IMR-90 (cell line): ENCODE measurements around the gene AGO1. TPM values are rescaled to one million over a fixed set of nuclear protein-coding genes. Genes with fewer than 3 reads are reported as not detected.

Experiments
- ATAC-seq: fragments of 200-7000 bp; cut with Tn5 transposase; 2 replicates; pipeline ENCODE4 v1.9.1; 2020; ENCODE audit warnings: low read depth, mild to moderate bottlenecking, moderate library complexity
- BruUV-seq: library from RNA; stranded (reverse); fragments of 400-500 nt; replicated peaks from 2 replicates; lab custom pipeline; 2021; lab: Mats Ljungman, UMichigan
- CTCF ChIA-PET: fragments of 300-600 bp; formaldehyde crosslinking; extraction: SDS; loops from one replicate; lab custom pipeline; 2021; ENCODE audit warnings: antibody characterized with exemption; lab: Yijun Ruan, JAX
- POLR2A ChIA-PET: fragments of 300-600 bp; sonication (Branson Sonifier 250); formaldehyde crosslinking; loops from one replicate; lab custom pipeline; 2022; ENCODE audit warnings: antibody characterized with exemption; ENCODE audit not compliant: unreplicated experiment; lab: Charles Lee
- DNase-seq: peaks from one replicate; pipeline ENCODE4 v3.0.0; 2013
- H2AFZ ChIP-seq: replicated peaks from 2 replicates; pipeline ENCODE3; 2013; ENCODE audit warnings: low read length, mild to moderate bottlenecking; ENCODE audit not compliant: poor library complexity
- H2AK5ac ChIP-seq: 2 replicates; pipeline ENCODE4 v1.6.1; 2013; ENCODE audit warnings: low read depth, low read length, inconsistent platforms
- H2AK9ac ChIP-seq: replicated peaks from 2 replicates; pipeline ENCODE3; 2013; ENCODE audit warnings: mild to moderate bottlenecking, low read depth, low read length, moderate library complexity; ENCODE audit not compliant: poor library complexity
- H2BK120ac ChIP-seq: 2 replicates; pipeline ENCODE4 v1.6.1; 2013; ENCODE audit warnings: low read depth, low read length, inconsistent platforms
- H2BK15ac ChIP-seq: 3 replicates; pipeline ENCODE4 v1.6.1; 2013; ENCODE audit warnings: low read depth, low read length, inconsistent platforms
- H2BK20ac ChIP-seq: 2 replicates; pipeline ENCODE4 v1.6.1; 2013; ENCODE audit warnings: low read depth, mild to moderate bottlenecking, inconsistent platforms, low read length, moderate library complexity
- H2BK5ac ChIP-seq: 2 replicates; pipeline ENCODE4 v1.6.1; 2013; ENCODE audit warnings: mild to moderate bottlenecking, low read depth, low read length, inconsistent platforms; ENCODE audit not compliant: poor library complexity, severe bottlenecking
- H3K14ac ChIP-seq: replicated peaks from 2 replicates; pipeline ENCODE4 v1.6.1; 2013; ENCODE audit warnings: low read depth, low read length, inconsistent platforms
- H3K18ac ChIP-seq: 2 replicates; pipeline ENCODE4 v1.6.1; 2013; ENCODE audit warnings: low read depth, low read length, control low read depth
- H3K23ac ChIP-seq: 2 replicates; pipeline ENCODE4 v1.6.1; 2013; ENCODE audit warnings: low read depth, low read length, inconsistent platforms
- H3K27ac ChIP-seq: 2 replicates; pipeline ENCODE4 v1.5.1; 2013; ENCODE audit warnings: mild to moderate bottlenecking, control low read depth, low read length; ENCODE audit not compliant: insufficient read depth
- H3K27me3 ChIP-seq: 2 replicates; pipeline ENCODE4 v1.6.1; 2013; ENCODE audit warnings: low read length; ENCODE audit not compliant: control insufficient read depth, insufficient read depth
- H3K36me3 ChIP-seq: 2 replicates; pipeline ENCODE4 v1.6.1; 2013; ENCODE audit warnings: low read length, mixed read lengths; ENCODE audit not compliant: control insufficient read depth, insufficient read depth
- H3K4ac ChIP-seq: 2 replicates; pipeline ENCODE4 v1.6.1; 2013; ENCODE audit warnings: low read depth, low read length, inconsistent platforms
- H3K4me1 ChIP-seq: 2 replicates; pipeline ENCODE4 v1.6.1; 2013; ENCODE audit warnings: low read length, mixed read lengths; ENCODE audit not compliant: control insufficient read depth, insufficient read depth
- H3K4me2 ChIP-seq: 2 replicates; pipeline ENCODE4 v1.6.1; 2013; ENCODE audit warnings: low read depth, mild to moderate bottlenecking, control low read depth, low read length, moderate library complexity
- H3K4me3 ChIP-seq: 2 replicates; pipeline ENCODE4 v1.5.1; 2013; ENCODE audit warnings: low read depth, mild to moderate bottlenecking, control low read depth, low read length, moderate library complexity; ENCODE audit not compliant: insufficient read depth
- H3K56ac ChIP-seq: 2 replicates; pipeline ENCODE4 v1.6.1; 2013; ENCODE audit warnings: low read length, inconsistent platforms; ENCODE audit not compliant: insufficient read depth; ENCODE audit errors: extremely low read depth
- H3K79me1 ChIP-seq, 2 experiments: 2 replicates each; pipeline ENCODE4 v1.6.1; 2013; ENCODE audit warnings: low read length in 2 of 2, inconsistent platforms in 1 of 2, low read depth in 1 of 2
- H3K9ac ChIP-seq: 2 replicates; pipeline ENCODE4 v1.6.1; 2013; ENCODE audit warnings: low read depth, low read length, control low read depth
- H3K9me1 ChIP-seq: 2 replicates; pipeline ENCODE4 v1.6.1; 2013; ENCODE audit warnings: low read length, inconsistent platforms; ENCODE audit not compliant: insufficient read depth
- H3K9me3 ChIP-seq: 2 replicates; pipeline ENCODE4 v1.6.1; 2013; ENCODE audit warnings: low read length; ENCODE audit not compliant: control insufficient read depth, insufficient read depth
- H4K20me1 ChIP-seq: 2 replicates; pipeline ENCODE4 v1.6.1; 2013; ENCODE audit warnings: low read length, inconsistent platforms; ENCODE audit not compliant: insufficient read depth
- H4K5ac ChIP-seq: 2 replicates; pipeline ENCODE4 v1.6.1; 2013; ENCODE audit warnings: mild to moderate bottlenecking, low read depth, low read length, control low read depth
- H4K8ac ChIP-seq, 2 experiments: 2 replicates each; pipeline ENCODE4 v1.6.1; 2013; ENCODE audit warnings: low read depth in 2 of 2, low read length in 2 of 2, control low read depth in 1 of 2, inconsistent platforms in 1 of 2
- H4K91ac ChIP-seq: 2 replicates; pipeline ENCODE4 v1.6.1; 2013; ENCODE audit warnings: low read depth, low read length, inconsistent platforms; ENCODE audit not compliant: insufficient read depth
- BHLHE40 ChIP-seq: fragments of 150-350 bp; IDR thresholded peaks from 2 replicates; pipeline ENCODE4 v1.6.1; 2016; ENCODE audit warnings: mild to moderate bottlenecking, low read depth, low read length
- CEBPB ChIP-seq: IDR thresholded peaks from 2 replicates; pipeline ENCODE4 v1.6.1; 2012; ENCODE audit warnings: low read depth, low read length, improper control_type of control experiment
- CHD1 ChIP-seq: IDR thresholded peaks from 2 replicates; pipeline ENCODE4 v1.6.1; 2012; ENCODE audit warnings: low read depth, low read length, improper control_type of control experiment
- FOS ChIP-seq: fragments of 150-350 bp; IDR thresholded peaks from 2 replicates; pipeline ENCODE4 v1.6.1; 2016; ENCODE audit warnings: low read depth, low read length
- MAFK ChIP-seq: IDR thresholded peaks from 2 replicates; pipeline ENCODE4 v1.6.1; 2012; ENCODE audit warnings: low read depth, low read length, improper control_type of control experiment
- MAZ ChIP-seq: IDR thresholded peaks from 2 replicates; pipeline ENCODE4 v1.6.1; 2012; ENCODE audit warnings: low read depth, mild to moderate bottlenecking, low read length, improper control_type of control experiment, moderate library complexity, borderline replicate concordance
- MXI1 ChIP-seq: IDR thresholded peaks from 2 replicates; pipeline ENCODE4 v1.6.1; 2012; ENCODE audit warnings: low read depth, mild to moderate bottlenecking, low read length, moderate library complexity, borderline replicate concordance
- NFE2L2 ChIP-seq: fragments of 150-350 bp; IDR thresholded peaks from 2 replicates; pipeline ENCODE4 v1.6.1; 2016; ENCODE audit warnings: low read depth, mild to moderate bottlenecking, low read length
- POLR2A ChIP-seq: IDR thresholded peaks from 2 replicates; pipeline ENCODE4 v1.6.1; 2012; ENCODE audit warnings: mild to moderate bottlenecking, low read depth, low read length
- RAD21 ChIP-seq: IDR thresholded peaks from 2 replicates; pipeline ENCODE4 v1.6.1; 2012; ENCODE audit warnings: low read length, improper control_type of control experiment
- RCOR1 ChIP-seq: IDR thresholded peaks from 2 replicates; pipeline ENCODE4 v1.6.1; 2012; ENCODE audit warnings: mild to moderate bottlenecking, low read length, improper control_type of control experiment; ENCODE audit not compliant: insufficient replicate concordance
- RFX5 ChIP-seq: IDR thresholded peaks from 2 replicates; pipeline ENCODE4 v1.8.0; 2012; ENCODE audit warnings: low read depth, mild to moderate bottlenecking, low read length, moderate library complexity
- SMC3 ChIP-seq: fragments of 150-350 bp; IDR thresholded peaks from 2 replicates; pipeline ENCODE4 v1.6.1; 2016; ENCODE audit warnings: low read depth, mild to moderate bottlenecking, antibody characterized with exemption, low read length, moderate library complexity
- WGBS, 2 experiments: methylation state at CpG; one replicate each; pipeline versions ENCODE4 v1.1.5 to v1.1.7; 2013; ENCODE audit warnings: missing lambda C conversion rate in 2 of 2; ENCODE audit not compliant: insufficient read length in 1 of 2; ENCODE audit errors: extremely low coverage in 2 of 2; 5-methylcytosine and 5-hydroxymethylcytosine counted together
- dilution Hi-C: fragments of 300-500 bp; cut with HindIII; formaldehyde crosslinking; loops from one replicate; pipeline ENCODE4 v1.14.3; 2018; ENCODE audit warnings: low sequenced_read_pairs; ENCODE audit not compliant: unreplicated experiment
- in situ Hi-C: fragments of 300-500 bp; cut with MboI; formaldehyde crosslinking; loops from 3 replicates; pipeline ENCODE4 v1.14.3; 2019; ENCODE audit warnings: low sequenced_read_pairs, inconsistent platforms, mixed read lengths
- intact Hi-C: fragments of 100-400 bp; cut with micrococcal nuclease; formaldehyde crosslinking; loops from 2 replicates; pipeline ENCODE4 v1.10.0; 2022
- polyA plus RNA-seq, 3 experiments: library from polyadenylated mRNA; depleted of rRNA; stranded (reverse); fragments of >200 nt; gene quantifications; 2 replicates each; pipeline ENCODE4 v1.2.3, GENCODE V29; 2012; ENCODE audit warnings: low replicate concordance in 1 of 3
- total RNA-seq: library from RNA; depleted of rRNA; stranded (reverse); fragments of >200 nt; gene quantifications from 2 replicates; pipeline ENCODE4 v1.2.3, GENCODE V29; 2012
- TF ChIP-seq, protein P1 (sequence below): conservative IDR thresholded peaks from 2 replicates; pipeline ENCODE4 v1.5.1; 2012; ENCODE audit warnings: mild to moderate bottlenecking, low read depth, low read length, improper control_type of control experiment
- TF ChIP-seq, protein P2 (sequence below): fragments of 150-350 bp; IDR thresholded peaks from 2 replicates; pipeline ENCODE4 v1.6.1; 2017; ENCODE audit warnings: mild to moderate bottlenecking, antibody characterized with exemption, low read length, low read depth
- TF ChIP-seq, protein P3 (sequence below): fragments of 150-350 bp; IDR thresholded peaks from 2 replicates; pipeline ENCODE4 v1.6.1; 2016; ENCODE audit warnings: low read depth, mild to moderate bottlenecking, low read length, moderate library complexity, borderline replicate concordance

The AGO1 gene
- total and polyA plus RNA-seq, 2 of the 4 experiments (the other 2 are of a cell fraction), result 11.3 to 21.5 TPM

DNA sequence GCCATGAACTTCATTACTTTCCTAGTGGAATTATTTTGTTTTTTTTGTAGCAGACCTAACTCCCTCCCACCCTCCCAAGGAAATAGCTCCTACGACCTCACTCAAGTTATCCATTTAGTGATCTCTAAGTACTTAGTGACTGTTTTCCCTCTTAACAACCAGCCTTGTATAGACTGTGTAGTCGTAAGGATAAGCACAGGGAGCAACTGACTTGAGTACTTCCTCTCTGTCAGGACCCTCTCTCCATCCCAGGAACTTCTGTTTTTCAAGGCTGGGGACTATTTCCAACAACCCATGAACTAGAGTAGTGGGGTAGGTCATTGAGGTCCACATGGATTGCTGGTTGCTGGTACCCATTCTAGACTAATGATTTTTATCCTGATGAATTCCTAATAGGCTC is 1.9 kb downstream of the AGO1 start:
- no peaks in the 10 kb centered on the region; the same call in 1 of the 2 replicates for H3K27me3 ChIP-seq
- H3K14ac ChIP-seq, result no peak overlapping the region
- no TSS peak for BruUV-seq
- H3K4me2 ChIP-seq, result no peak overlapping the region
- ATAC-seq, result no peak
- intact Hi-C loops (no loop called here), dilution Hi-C loops (no loop called here), in situ Hi-C loops (no loop called here)
- peaks cover 18 to 48% of the 10 kb centered on the region in 2 experiments for H3K79me1 ChIP-seq
- CTCF ChIA-PET, result interaction anchor here (0.6 kb wide), 1 partner anchor 13 kb away, joined by 3 read pairs; no protein-coding TSS in a partner anchor
- H3K23ac ChIP-seq, result no peak overlapping the region
- no peak overlapping the region for H3K18ac ChIP-seq
- H3K4me3 ChIP-seq, result no peak overlapping the region
- H2BK15ac ChIP-seq, result no peak overlapping the region
- H3K27ac ChIP-seq, result no peak overlapping the region
- H2AFZ ChIP-seq, result no peak overlapping the region
- POLR2A ChIA-PET, result no interaction called here
- H2AK9ac ChIP-seq, result no peak overlapping the region
- no peak overlapping the region for H4K5ac ChIP-seq
- H3K4me1 ChIP-seq, result peaks cover 14% of the 10 kb centered on the region
- no peak overlapping the region for H3K4ac ChIP-seq
- no peak overlapping the region for H3K56ac ChIP-seq
- no peak overlapping the region for H4K91ac ChIP-seq
- H2BK5ac ChIP-seq, result no peak overlapping the region
- H4K20me1 ChIP-seq, result peaks cover 31% of the 10 kb centered on the region
- H3K9me3 ChIP-seq, result no peaks in the 10 kb centered on the region
- H2BK20ac ChIP-seq, result no peak overlapping the region
- no peak overlapping the region for H4K8ac ChIP-seq
- H3K36me3 ChIP-seq, result 0 out of 2 replicates have a peak, but pooled peaks cover 1% of the 10 kb centered on the region
- H2AK5ac ChIP-seq, result no peak overlapping the region
- H3K9me1 ChIP-seq, result peaks cover 15% of the 10 kb centered on the region
- TF ChIP-seq MXI1, result no peak
- no peak for TF ChIP-seq BHLHE40
- no peak for TF ChIP-seq CEBPB
- no peak for TF ChIP-seq POLR2A
- TF ChIP-seq, protein P1, sequence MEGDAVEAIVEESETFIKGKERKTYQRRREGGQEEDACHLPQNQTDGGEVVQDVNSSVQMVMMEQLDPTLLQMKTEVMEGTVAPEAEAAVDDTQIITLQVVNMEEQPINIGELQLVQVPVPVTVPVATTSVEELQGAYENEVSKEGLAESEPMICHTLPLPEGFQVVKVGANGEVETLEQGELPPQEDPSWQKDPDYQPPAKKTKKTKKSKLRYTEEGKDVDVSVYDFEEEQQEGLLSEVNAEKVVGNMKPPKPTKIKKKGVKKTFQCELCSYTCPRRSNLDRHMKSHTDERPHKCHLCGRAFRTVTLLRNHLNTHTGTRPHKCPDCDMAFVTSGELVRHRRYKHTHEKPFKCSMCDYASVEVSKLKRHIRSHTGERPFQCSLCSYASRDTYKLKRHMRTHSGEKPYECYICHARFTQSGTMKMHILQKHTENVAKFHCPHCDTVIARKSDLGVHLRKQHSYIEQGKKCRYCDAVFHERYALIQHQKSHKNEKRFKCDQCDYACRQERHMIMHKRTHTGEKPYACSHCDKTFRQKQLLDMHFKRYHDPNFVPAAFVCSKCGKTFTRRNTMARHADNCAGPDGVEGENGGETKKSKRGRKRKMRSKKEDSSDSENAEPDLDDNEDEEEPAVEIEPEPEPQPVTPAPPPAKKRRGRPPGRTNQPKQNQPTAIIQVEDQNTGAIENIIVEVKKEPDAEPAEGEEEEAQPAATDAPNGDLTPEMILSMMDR, result no peak
- no peak for TF ChIP-seq RFX5
- TF ChIP-seq FOS, result no peak
- no peak for TF ChIP-seq SMC3
- no peak for TF ChIP-seq RCOR1
- no peak for TF ChIP-seq NFE2L2
- TF ChIP-seq, protein P2, sequence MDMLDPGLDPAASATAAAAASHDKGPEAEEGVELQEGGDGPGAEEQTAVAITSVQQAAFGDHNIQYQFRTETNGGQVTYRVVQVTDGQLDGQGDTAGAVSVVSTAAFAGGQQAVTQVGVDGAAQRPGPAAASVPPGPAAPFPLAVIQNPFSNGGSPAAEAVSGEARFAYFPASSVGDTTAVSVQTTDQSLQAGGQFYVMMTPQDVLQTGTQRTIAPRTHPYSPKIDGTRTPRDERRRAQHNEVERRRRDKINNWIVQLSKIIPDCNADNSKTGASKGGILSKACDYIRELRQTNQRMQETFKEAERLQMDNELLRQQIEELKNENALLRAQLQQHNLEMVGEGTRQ, result no peak
- TF ChIP-seq MAFK, result no peak
- TF ChIP-seq CHD1, result no peak
- TF ChIP-seq RAD21, result no peak
- TF ChIP-seq, protein P3, sequence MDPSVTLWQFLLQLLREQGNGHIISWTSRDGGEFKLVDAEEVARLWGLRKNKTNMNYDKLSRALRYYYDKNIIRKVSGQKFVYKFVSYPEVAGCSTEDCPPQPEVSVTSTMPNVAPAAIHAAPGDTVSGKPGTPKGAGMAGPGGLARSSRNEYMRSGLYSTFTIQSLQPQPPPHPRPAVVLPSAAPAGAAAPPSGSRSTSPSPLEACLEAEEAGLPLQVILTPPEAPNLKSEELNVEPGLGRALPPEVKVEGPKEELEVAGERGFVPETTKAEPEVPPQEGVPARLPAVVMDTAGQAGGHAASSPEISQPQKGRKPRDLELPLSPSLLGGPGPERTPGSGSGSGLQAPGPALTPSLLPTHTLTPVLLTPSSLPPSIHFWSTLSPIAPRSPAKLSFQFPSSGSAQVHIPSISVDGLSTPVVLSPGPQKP, result no peak
- no peak for TF ChIP-seq MAZ
- no peak overlapping the region for H2BK120ac ChIP-seq
- WGBS, 2 experiments, result no CpG with 5 or more reads among the region's 2 CpGs
- H3K9ac ChIP-seq, result no peak overlapping the region
- DNase-seq, result no peak
